GM18526 (cell line): ENCODE results near the gene INIP.

Experiments used
- POLR2A ChIP-seq: IDR thresholded peaks from 3 replicates; pipeline ENCODE4 v1.6.1; 2011; ENCODE audit not compliant: insufficient read length; ENCODE audit errors: extremely low read depth

Gene INIP

DNA sequence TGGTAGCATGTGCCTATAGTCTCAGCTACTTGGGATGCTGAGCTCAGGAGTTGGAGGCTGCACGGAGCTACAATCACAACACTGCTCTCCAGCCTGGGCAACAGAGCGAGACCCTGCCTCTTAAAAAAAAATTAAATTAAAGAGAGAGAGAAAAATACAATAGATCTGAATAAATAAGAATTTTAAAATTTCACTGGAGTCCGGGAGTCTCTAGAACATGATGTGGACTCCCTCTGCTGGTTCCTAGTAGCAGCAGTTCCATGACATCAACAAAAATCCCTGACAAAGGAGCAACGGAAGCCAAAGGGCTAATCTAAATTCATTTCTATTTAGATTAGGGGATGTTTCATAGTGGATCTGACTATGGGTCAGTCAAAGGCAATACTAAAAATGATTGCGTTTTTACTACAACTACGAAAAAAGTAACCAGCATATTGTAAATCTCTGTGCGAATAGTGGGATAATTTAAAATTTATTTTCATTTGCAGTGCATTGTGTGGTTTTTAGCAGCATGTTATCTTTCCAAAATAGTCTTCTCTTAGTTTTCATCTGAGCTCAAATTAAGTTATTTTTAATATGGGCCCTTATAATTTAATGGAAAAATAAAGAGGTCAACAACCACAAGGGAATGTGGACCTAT is 6.7 kb downstream of the INIP start:
- no peak for TF ChIP-seq POLR2A

- TF ChIP-seq POLR2A = no peak
Measured at GRCh38 chr9:112705768-112706427, 12.0 kb downstream of the INIP start.

GRCh38 chr9:112703304-112703703 is 14.6 kb downstream of the INIP start:
- TF ChIP-seq POLR2A = no peak

DNA sequence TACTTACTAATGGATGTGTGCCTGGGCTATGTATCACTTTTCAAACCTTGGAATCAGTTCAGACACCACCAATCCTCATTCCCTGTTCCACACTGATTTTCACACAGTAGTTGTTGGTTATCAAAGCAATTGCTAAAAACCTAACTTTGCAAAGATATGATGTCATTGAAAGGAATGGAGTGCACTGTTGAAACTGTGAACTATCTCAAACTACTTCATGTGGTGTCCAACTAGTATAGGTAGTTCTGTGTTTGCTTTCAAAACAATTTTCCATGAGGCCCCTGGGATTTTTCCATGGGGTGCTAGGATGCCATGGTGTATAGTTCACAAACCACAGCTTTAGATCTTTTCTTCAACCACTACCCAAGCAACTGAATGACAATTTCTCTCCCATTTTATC is 17.8 kb downstream of the INIP start:
- TF ChIP-seq POLR2A = no peak

DNA sequence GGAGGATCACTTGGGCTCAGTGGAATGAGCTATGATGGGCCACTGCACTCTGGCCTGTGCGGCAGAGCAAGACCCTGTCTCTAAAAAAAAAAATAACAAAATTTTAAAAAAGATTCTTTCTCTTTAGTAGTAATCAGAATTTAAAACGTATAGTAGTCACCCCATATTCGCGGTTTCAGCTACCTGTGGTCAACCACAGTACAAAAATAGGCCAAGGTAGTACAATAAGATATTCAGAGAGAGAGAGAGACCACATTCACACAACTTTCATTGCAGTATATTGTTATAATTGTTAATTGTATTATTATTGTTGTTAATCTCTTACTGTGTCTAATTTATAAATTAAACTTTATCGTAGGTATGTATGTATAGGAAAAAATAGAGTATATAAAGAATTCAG is 18.7 kb downstream of the INIP start:
- TF ChIP-seq POLR2A = no peak

- TF ChIP-seq POLR2A = no peak
Measured at GRCh38 chr9:112696461-112696860, 21.5 kb downstream of the INIP start.

- TF ChIP-seq POLR2A = no peak
Measured at GRCh38 chr9:112694706-112695555, 23.0 kb downstream of the INIP start.

DNA sequence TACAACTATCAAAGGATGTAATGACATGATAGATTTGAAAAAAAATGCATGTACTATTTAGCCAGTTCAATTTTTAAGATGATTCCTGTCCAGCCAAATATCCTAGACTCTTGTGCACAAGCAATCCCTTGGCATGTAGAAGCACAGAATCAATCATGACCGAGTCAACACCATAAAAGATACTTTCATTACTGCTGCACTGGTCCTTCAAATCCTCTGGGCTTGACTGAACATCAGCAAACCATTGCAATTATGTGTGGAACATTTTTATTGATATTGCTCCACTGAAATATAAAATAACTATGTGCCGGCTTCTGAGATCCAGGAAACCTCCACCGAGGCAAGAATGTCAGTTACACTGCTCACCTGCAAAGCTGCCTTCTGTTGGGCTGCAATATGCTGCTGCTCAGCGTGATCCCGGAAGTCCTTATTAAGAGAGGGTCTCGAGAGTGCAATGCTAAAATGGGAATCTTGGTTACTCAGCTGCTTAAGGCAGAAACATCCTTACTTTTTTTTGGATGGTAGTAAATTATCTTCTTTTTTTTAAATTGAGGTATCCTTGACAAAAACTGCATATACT is 28.7 kb downstream of the INIP start:
- TF ChIP-seq POLR2A = no peak

- no peak for TF ChIP-seq POLR2A
Measured at GRCh38 chr9:112680731-112681402, 37.0 kb downstream of the INIP start.

- TF ChIP-seq POLR2A = no peak
Measured at GRCh38 chr9:112677040-112677439, 40.9 kb downstream of the INIP start.

DNA sequence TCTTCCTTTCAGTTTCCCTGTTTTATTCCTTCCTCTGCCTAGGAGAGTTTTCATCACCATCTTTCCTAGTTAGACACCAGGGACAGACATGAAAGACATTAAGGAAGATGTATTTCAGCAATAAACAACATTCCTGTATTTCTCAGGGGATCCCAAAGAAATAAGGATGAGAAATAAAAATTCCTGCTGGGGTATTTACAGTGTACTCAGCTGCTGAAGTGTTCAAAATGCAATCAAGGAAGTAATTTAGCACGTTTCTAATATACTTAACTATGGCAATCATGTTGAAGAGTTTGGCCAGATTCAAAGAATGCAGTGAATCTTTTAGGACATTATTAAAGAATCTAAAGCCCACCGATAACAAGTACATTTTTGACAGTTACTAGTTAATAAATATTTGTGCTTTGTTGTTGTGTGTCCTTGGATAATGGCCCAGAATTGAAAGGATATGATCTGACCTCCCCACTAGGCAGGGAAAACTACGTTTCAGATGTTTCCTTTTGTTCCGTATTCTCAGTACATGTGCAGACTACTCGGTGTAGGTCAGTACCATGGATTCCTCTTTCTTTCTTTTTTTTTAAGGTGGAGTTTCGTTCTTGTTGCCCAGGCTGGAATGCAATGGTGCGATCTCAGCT is 46.8 kb downstream of the INIP start:
- no peak for TF ChIP-seq POLR2A

DNA sequence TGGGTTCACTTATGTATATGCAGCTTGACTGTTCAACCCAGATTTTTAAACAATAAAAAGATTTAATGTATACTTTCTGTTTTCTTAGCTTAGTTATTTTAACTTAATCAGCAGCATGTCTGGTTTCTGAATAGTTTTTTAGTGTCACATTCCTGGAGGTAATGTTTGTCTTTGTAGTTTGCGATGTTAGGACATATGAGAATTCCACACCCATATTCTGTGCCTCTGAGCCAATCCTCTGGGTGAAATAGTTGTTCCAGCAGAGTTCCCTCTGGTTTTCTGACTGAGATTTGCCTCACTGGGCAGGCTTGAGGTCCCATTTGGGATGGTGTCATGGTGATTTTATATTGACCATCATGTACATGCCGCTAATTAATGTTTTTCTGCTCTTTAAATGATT is 48.6 kb downstream of the INIP start:
- no peak for TF ChIP-seq POLR2A

GRCh38 chr9:112665347-112665746 is 52.6 kb downstream of the INIP start:
- TF ChIP-seq POLR2A = no peak

DNA sequence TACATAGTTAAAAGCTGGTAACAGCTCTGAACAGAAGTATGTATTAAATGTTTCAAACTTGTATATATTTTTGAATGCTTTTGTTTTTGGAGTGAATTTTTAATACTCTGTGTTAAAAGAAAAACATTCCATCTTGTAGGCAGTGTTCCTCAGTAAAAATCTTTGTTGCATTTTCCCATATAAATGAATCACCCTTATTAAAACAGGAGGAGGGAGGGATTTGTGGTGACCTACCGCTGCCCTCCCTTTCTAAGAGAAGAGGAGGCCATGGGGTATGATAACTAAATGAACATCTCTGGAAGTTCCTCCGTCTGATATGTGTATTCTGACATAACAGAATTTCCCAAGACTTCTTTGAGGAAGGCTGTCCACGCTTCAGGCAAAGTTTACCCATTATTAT is 53.4 kb downstream of the INIP start:
- TF ChIP-seq POLR2A = no peak

DNA sequence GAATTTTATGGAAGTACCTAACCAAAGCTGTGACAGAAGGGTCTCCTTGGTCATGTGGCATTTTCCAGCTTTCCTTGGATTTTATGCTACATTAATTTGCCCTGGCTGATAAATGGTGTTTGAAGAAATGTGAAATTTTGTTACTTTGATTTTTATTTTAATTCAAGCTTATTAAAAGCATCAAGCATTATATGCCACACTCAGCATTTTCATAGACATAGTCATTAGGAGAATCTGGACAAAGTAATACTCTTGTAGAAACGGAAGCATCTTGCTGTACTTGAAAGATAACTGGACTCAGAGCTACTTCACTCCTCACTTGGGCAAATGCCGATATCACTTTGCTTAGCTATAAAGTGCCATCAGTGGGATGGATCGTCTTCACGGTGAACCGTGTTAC is 54.2 kb downstream of the INIP start:
- TF ChIP-seq POLR2A = no peak
